Vagina (tissue), 2 donors: ENCODE data around the gene CDKN1A.

Experiments used
- POLR2A ChIP-seq, 2 donors: fragments of 450-650 bp; IDR thresholded peaks; one replicate each; pipeline ENCODE4 v1.6.1; 2017; ENCODE audit warnings: antibody characterized with exemption in 2 of 2, mild to moderate bottlenecking in 2 of 2, moderate library complexity in 2 of 2
- POLR2AphosphoS5 ChIP-seq, 2 donors: sonication (generic); formaldehyde crosslinking; IDR thresholded peaks; one replicate each; pipeline ENCODE4 v1.9.0; 2017; ENCODE audit warnings: antibody characterized with exemption in 2 of 2, mild to moderate bottlenecking in 2 of 2, low read depth in 1 of 2; ENCODE audit not compliant: insufficient read depth in 1 of 2
- TF ChIP-seq, protein P1 (sequence below), 3 experiments: fragments of 450-650 bp in 2 of 3; fragments of 200-600 bp in 1 of 3; sonication (generic) in 1 of 3; IDR thresholded peaks; one replicate each; pipeline ENCODE4 v1.5.1; 2017 to 2019; ENCODE audit warnings: antibody characterized with exemption in 3 of 3, mild to moderate bottlenecking in 2 of 3, moderate library complexity in 2 of 3

GRCh38 chr6:36733300-36733699 lies 54.8 kb downstream of the CDKN1A start:
- TF ChIP-seq POLR2A (IDR thresholded peaks at IDR 0.05), result no peak
- TF ChIP-seq, protein P1, sequence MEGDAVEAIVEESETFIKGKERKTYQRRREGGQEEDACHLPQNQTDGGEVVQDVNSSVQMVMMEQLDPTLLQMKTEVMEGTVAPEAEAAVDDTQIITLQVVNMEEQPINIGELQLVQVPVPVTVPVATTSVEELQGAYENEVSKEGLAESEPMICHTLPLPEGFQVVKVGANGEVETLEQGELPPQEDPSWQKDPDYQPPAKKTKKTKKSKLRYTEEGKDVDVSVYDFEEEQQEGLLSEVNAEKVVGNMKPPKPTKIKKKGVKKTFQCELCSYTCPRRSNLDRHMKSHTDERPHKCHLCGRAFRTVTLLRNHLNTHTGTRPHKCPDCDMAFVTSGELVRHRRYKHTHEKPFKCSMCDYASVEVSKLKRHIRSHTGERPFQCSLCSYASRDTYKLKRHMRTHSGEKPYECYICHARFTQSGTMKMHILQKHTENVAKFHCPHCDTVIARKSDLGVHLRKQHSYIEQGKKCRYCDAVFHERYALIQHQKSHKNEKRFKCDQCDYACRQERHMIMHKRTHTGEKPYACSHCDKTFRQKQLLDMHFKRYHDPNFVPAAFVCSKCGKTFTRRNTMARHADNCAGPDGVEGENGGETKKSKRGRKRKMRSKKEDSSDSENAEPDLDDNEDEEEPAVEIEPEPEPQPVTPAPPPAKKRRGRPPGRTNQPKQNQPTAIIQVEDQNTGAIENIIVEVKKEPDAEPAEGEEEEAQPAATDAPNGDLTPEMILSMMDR (IDR thresholded peaks at IDR 0.05), result no peak
- TF ChIP-seq POLR2AphosphoS5 (IDR thresholded peaks at IDR 0.05; ENCODE audit: insufficient read depth in 1 of 2, low read depth in 1 of 2), result no peak
